WI38 (cell line): ENCODE measurements around the gene XRCC3.

Source experiments
- H3K4me3 ChIP-seq: 2 replicates; pipeline ENCODE4 v1.5.1; 2011; ENCODE audit warnings: low read depth, mild to moderate bottlenecking, control low read depth, low read length
- TF ChIP-seq, protein P1 (sequence below): IDR thresholded peaks from 2 replicates; pipeline ENCODE4 v1.5.1; 2012; ENCODE audit warnings: low read depth, mild to moderate bottlenecking, control low read depth, low read length

Gene XRCC3

DNA sequence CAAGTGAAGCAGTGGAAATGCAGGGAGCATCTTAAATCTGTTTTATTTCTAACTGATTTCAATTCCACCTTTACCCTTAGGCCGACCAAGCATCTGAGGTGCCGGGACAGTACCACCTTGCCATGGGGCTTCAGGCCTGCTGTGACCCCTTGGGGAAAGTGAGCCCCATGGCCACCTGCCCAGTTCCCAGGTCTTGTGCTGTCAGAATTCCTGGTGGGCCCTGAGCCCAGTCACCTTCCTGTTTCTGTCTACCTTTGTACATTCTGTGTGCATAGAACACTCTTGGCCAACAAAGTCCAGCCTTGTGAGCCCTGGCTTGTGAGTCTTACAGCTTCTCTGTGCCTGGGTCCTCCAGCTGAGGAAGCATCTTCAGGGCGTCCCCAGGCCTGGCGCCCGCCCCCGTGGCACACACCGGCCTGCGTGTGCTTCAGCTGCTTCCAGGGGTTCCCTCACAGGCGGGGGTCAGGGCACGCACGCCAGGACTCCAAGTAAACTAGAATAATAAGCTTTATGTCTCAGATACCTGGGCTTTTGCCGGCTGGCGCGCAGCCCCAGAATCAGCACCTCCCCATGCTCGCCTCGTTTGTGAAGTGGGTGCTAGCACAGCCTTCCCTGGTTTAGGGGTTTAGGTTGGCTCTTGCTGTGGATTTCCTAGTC, 10.6 kb upstream of the XRCC3 start:
- TF ChIP-seq, protein P1, sequence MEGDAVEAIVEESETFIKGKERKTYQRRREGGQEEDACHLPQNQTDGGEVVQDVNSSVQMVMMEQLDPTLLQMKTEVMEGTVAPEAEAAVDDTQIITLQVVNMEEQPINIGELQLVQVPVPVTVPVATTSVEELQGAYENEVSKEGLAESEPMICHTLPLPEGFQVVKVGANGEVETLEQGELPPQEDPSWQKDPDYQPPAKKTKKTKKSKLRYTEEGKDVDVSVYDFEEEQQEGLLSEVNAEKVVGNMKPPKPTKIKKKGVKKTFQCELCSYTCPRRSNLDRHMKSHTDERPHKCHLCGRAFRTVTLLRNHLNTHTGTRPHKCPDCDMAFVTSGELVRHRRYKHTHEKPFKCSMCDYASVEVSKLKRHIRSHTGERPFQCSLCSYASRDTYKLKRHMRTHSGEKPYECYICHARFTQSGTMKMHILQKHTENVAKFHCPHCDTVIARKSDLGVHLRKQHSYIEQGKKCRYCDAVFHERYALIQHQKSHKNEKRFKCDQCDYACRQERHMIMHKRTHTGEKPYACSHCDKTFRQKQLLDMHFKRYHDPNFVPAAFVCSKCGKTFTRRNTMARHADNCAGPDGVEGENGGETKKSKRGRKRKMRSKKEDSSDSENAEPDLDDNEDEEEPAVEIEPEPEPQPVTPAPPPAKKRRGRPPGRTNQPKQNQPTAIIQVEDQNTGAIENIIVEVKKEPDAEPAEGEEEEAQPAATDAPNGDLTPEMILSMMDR: no peak
- no peak overlapping the region for H3K4me3 ChIP-seq

DNA sequence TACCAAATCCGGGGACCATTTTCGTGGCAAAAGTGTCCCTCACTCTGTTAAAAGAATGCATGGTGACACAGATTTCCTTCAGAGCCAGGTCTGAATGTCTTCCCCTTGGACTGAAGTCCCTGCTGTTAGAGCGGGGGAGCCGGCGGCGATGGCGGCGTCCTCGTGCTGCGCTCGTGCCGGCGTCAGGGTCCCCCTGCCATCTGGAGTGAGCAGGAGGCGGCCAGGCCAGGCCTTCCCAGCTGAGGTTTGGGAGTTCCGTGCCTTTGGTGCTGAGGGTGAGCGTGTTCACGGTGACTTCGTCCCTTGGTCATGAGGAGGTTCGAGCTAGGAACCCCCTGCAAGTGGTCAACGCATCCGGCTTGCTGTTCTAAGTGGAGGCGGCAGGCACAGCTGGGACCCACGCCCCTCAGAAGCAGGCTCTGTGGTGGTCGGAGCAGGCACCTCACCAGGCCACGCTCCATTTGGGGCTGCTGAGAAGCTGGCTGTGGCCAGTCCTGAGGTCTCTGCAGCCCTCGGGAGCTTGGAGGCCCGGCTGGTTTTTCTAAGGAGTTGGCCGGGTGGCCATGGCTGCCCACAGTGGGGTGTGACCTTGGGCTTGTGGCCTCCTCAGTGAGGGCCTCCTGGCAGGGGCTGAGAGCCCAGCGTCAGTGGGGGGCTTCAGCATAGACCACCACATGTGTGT, 9.9 kb upstream of the XRCC3 start:
- TF ChIP-seq, protein P1: no peak
- H3K4me3 ChIP-seq: no peak overlapping the region

DNA sequence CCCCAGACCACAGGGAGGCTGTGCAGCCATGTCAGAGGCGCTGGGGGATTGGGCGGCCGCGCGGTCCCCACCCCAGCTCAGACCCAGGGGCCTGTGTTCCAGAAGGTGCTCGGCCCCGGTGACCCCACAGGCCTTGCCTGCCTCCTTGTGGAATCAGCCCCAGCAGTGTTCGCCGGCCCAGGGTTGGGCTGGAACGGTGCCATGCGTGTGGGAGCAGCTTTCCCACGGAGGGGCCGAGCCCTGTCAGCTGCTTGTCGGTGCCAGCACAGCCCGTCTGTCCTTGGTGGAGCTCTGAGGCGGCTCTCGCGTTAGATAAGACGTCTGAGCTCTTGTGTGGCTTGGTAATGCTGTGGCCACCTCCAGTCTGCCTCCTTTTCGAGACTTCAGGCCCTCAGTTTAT, 8.9 kb upstream of the XRCC3 start:
- TF ChIP-seq, protein P1: no peak

DNA sequence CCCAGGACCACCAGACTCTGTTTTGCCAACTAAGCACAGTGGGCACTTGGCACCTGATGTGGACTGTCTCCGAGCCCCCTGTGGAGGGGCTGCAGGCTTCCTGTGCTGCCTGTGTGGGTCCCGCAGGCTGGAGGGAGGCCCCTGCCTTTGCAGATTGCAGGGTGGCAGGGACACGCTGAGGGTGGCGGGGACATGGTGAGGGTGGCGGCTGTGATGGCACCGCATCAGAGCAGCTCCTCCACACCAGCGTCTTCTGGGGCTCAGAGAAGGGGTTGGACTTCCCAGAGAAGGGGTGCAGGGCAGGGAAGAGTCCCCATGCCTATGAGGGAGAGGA, 8.5 kb upstream of the XRCC3 start:
- TF ChIP-seq, protein P1: no peak
- no peak overlapping the region for H3K4me3 ChIP-seq

More for the DNA sequence above, 8.9 kb upstream of the XRCC3 start:
- H3K4me3 ChIP-seq: no peak overlapping the region

DNA sequence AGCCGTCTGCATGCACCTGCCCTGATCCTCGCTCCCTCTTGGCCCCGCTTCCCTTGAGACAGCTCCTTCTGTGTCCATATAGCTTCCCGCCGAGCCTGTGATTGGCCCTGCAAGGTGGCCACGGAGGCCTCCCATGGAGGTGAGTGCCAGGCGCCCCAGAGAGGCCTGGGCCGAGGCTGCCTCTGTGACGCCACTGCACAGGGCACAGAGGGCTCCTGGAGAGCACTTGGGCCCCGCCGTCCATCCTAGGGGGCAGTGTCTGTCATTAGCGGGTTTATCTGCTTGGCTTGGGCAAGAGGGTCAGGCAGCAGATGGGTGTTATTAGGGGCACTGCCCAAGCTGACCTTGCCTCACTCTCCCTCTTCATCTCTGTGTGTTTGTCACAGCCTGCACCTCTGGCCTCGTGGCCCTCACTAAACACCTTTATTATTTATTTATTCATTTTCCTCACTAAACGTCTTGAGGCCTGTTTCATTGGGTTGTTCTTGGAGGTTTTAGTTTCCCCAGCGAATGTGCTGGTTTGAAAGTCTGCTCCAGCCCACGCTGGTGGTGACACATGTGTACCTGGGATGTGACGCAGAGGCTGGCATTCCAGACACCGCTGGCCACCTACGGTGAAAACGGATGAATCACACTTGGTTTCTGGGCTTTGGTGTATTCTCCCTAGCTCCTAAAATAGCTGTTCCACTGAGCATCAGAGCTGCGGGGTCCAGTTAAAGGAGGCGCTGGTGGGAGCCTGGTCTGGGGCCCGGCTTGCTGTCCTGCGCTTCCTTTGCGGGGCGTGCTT, 6.3 kb upstream of the XRCC3 start:
- no peak overlapping the region for H3K4me3 ChIP-seq
- TF ChIP-seq, protein P1: no peak

DNA sequence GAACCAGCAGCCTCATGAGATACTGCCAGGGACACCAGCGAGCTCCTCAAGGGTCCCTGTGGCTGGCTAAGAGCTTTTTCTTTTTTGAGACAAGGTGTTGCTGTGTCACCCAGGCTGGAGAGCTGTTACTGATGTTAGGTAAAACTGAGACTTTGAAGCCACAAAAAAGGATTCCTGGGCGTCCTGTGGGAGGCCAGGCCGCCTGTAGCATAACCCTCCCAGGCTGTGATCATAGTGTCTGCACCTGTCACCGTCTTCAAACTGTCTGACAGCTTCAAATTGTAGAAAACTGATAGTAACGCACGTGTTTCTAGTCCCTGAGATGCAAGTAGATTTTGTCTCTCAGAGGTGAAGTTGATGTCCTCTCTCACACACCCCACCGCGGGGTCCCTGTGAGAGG, 4.5 kb upstream of the XRCC3 start:
- TF ChIP-seq, protein P1: no peak
- no peak overlapping the region for H3K4me3 ChIP-seq

DNA sequence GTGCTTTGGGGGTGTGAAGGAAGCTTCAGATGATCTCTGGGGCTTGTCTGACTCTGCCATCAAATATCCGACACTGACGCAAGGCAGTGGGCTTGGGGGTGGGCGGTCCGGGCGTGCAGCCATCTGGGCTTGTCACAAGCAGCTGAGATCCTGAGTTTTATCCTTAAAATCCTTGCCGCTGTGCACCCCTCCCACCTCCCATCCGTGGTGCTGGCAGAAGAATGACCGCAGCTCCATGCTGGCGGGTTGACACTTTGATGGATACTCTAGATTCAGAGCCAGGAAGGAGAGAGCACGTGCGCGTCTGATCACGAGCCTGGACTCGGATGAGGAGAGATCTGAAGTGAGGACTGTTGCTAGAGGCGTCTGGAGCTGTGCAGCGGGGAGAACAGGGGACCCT, 3.3 kb upstream of the XRCC3 start:
- TF ChIP-seq, protein P1: no peak
- no peak overlapping the region for H3K4me3 ChIP-seq
